BJ (cell line): ENCODE data around the gene ZNF232. TPM values are rescaled to one million over a fixed set of nuclear protein-coding genes. Genes with fewer than 3 reads are reported as not detected.
A peak's percentile ranks its signal among the peaks of the same experiment; 100 is the strongest.
"Not testable (repeated sequence)": the region's sequence is repeated elsewhere in the genome, so short reads cannot be mapped to it uniquely, and the experiment has no call there.

Experiments
- CTCF ChIA-PET: fragments of 350-600 bp; formaldehyde crosslinking; extraction: SDS; loops from one replicate; lab custom pipeline; 2021; ENCODE audit warnings: antibody characterized with exemption, inconsistent platforms; lab: Yijun Ruan, JAX
- POLR2A ChIA-PET: fragments of 300-600 bp; sonication (Branson Sonifier 250); formaldehyde crosslinking; extraction: SDS; loops from one replicate; lab custom pipeline; 2021; ENCODE audit warnings: antibody characterized with exemption; lab: Charles Lee
- DNase-seq: peaks from one replicate; pipeline ENCODE4 v3.0.0-alpha.2; 2011; ENCODE audit warnings: low read depth
- H3K27me3 ChIP-seq: 2 replicates; pipeline ENCODE4 v1.6.0; 2011; ENCODE audit warnings: low read length; ENCODE audit not compliant: control insufficient read depth, insufficient read depth
- H3K36me3 ChIP-seq: 2 replicates; pipeline ENCODE4 v1.5.1; 2011; ENCODE audit warnings: low read length; ENCODE audit not compliant: control insufficient read depth, insufficient read depth
- H3K4me3 ChIP-seq: 2 replicates; pipeline ENCODE4 v1.5.1; 2011; ENCODE audit warnings: low read depth, mild to moderate bottlenecking, control low read depth, low read length
- CTCF ChIP-seq: IDR thresholded peaks from 2 replicates; pipeline ENCODE4 v1.5.1; 2011; ENCODE audit warnings: low read depth, mild to moderate bottlenecking, control low read depth, inconsistent platforms, low read length, moderate library complexity; ENCODE audit not compliant: insufficient read depth
- polyA plus RNA-seq: library from polyadenylated mRNA; depleted of rRNA; stranded (reverse); fragments of >200 nt; gene quantifications from 2 replicates; pipeline ENCODE4 v1.2.3, GENCODE V29; 2011

Gene ZNF232
- polyA plus RNA-seq, 1 experiment = 3.1 TPM

GRCh38 chr17:5092218-5093010 is 19.3 kb downstream of the ZNF232 start:
- DNase-seq = no peak
- ChIA-PET POLR2A (no interaction called here), CTCF (interaction anchor here (0.8 to 1.8 kb wide), 3 partner anchors 10 to 225 kb away, joined by 3 to 4 read pairs (median 3); no protein-coding TSS in a partner anchor)
- TF ChIP-seq CTCF = no peak
- no peak overlapping the region for H3K4me3 ChIP-seq
- no peaks in the 10 kb centered on the region for H3K27me3 ChIP-seq
- peaks cover 6% of the 10 kb centered on the region for H3K36me3 ChIP-seq

GRCh38 chr17:5080591-5080990 is 31.1 kb downstream of the ZNF232 start:
- TF ChIP-seq CTCF = no peak
- DNase-seq = no peak
- Histone ChIP-seq H3K36me3 (0 out of 2 replicates have a peak, but pooled peaks cover 2% of the 10 kb centered on the region), H3K4me3 (no peak overlapping the region), H3K27me3 (no peaks in the 10 kb centered on the region; the same call in 1 of the 2 replicates)
- CTCF ChIA-PET = interaction anchor here (1.1 to 1.5 kb wide), 2 partner anchors 10 to 171 kb away, joined by 3 read pairs; no protein-coding TSS in a partner anchor
- POLR2A ChIA-PET = no interaction called here

- Histone ChIP-seq H3K4me3 (peak within 1 kb of the TSS; percentile 58), H3K36me3 (0 out of 2 replicates have a peak, but pooled peaks cover 2% of the 10 kb centered on the region), H3K27me3 (no peaks in the 10 kb centered on the region; the same call in 1 of the 2 replicates)
- POLR2A ChIA-PET = no interaction called here
- peak; percentile 23 for DNase-seq
- CTCF ChIA-PET = interaction anchor here (0.7 to 1.1 kb wide), 2 partner anchors 29 to 48 kb away, joined by 3 read pairs; no protein-coding TSS in a partner anchor
- TF ChIP-seq CTCF = peak; percentile 15; the same call in 1 of the 2 replicates
Observed at GRCh38 chr17:5078106-5079028, 33.3 kb downstream of the ZNF232 start, which contains the start of gene ZFP3. ZFP3 (plus strand) TSS chr17:5078467; CDS start chr17:5091505, 13,038 bp downstream.

- Histone ChIP-seq H3K36me3 (0 out of 2 replicates have a peak, but pooled peaks cover 2% of the 10 kb centered on the region), H3K27me3 (peaks cover 1% of the 10 kb centered on the region; the same call in 1 of the 2 replicates), H3K4me3 (peak overlapping the region; percentile 58)
- no peak for TF ChIP-seq CTCF
- POLR2A ChIA-PET = no interaction called here
- no peak for DNase-seq
- CTCF ChIA-PET = no interaction called here
Observed at GRCh38 chr17:5077781-5078105, 33.9 kb downstream of the ZNF232 start.

- POLR2A ChIA-PET, H3K4me3 ChIP-seq, DNase-seq, H3K36me3 ChIP-seq, H3K27me3 ChIP-seq, CTCF ChIA-PET: not testable (repeated sequence)
Observed at GRCh38 chr17:5077275-5077674, 34.4 kb downstream of the ZNF232 start.

- CTCF ChIA-PET, DNase-seq, H3K4me3 ChIP-seq, H3K27me3 ChIP-seq, H3K36me3 ChIP-seq: not testable (repeated sequence)
- POLR2A ChIA-PET = interaction anchor here (0.5 kb wide), 1 partner anchor 437 kb away, joined by 3 read pairs; no protein-coding TSS in a partner anchor
Observed at GRCh38 chr17:5075472-5075871, 36.2 kb downstream of the ZNF232 start.
